NCI-H446 (cell line): ENCODE data around the gene SRPK2.
"Not testable (repeated sequence)": the region's sequence is repeated elsewhere in the genome, so short reads cannot be mapped to it uniquely, and the experiment has no call there.

Experiments
- DNase-seq, 2 experiments: peaks; one replicate each; lab custom pipeline; 2025; lab: John Stamatoyannopoulos, UW

The SRPK2 gene

DNA sequence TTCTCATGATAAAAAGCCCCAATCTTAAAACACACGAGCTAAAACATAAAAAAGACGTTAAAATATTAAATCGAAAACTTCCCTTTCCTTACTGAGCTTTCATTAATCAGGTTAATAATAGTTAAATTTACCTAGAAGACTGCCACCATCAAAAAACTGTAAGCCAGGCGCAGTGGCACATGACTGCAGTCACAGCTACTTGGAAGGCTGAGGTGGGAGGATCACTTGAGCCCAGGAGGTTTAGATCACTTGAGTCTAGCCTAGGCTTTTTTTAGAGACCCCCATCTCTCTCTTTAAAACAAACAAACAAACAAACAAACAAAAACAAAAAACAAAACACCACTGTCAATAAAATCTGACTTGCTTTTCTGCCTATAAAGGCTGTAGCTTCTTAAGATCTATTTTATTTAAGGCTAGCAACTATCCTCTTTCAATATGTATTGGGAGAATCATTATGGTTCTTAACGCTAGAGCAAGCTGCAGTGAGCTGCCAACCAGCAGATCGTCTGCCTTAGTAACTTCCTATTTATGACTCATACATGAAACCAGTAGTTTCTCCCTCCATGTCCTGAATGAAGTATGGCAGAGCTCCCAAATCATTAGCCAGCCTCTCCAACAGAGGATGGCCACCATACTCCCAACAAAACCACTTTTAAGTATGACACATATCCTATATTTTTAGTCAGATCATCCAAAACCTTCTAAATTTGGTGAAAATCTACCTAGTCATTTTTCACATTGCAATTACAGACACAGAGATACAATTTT, 163.7 kb downstream of the SRPK2 start:
- DNase-seq = peak; percentile 68 to 81

DNA sequence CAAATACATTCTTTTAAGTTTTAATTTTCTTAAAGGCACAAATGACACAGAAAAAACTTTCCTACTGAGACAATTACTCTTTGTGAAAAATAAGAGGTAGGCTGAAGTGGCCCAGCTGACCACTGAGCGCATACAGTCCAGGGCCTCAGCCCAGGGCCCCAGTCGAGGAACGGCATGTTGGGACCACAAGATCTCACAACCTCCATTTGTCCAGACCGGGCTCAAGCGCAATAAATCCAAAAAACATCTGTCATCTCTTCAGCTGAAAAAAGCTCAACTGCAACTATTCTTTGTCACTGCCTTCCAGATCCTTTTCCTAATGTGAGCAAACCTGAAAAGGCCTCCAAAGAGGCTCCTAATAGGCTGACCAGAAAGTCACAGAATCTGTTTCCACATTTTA, 165.8 kb downstream of the SRPK2 start:
- no peak for DNase-seq

DNA sequence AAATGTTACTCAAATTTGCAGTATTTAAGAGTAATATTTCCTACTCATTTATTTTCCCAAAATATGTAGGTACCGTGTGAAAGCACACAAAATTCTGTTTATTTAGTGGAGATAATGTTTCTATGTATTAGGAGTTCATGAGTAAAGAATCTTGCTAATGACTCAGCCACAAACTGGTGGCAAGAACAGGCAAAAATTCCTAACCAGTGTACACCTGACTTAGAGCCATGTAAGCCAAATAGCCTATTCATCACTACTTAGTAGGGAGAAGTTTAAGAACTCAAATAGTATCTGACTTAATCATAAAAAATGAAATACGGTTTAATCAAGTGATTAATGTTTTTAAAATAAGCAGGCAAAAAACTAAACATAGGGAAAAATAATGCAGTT, 169.0 kb downstream of the SRPK2 start:
- DNase-seq = no peak

GRCh38 chr7:105218939-105219770, 169.6 kb downstream of the SRPK2 start:
- no peak for DNase-seq

GRCh38 chr7:105218215-105218614, 170.5 kb downstream of the SRPK2 start:
- DNase-seq = no peak

DNA sequence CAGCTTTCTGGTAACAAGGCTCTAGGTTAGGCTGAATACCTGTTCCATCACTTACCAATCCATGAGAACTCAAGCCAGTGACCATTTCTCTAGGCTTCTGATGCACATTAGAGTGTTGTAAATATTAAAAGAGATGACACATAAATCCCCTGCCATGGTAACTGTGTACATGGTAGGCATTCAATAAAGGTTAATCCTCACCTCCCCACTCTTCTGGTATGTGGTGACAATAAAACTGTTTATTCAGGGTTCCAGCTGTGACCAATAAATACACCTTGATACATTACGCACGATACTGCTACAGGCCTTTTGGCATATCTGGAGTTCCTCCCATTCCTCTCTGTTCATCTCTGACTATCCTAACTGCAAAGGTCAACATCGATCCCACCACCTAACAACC, 171.9 kb downstream of the SRPK2 start:
- no peak for DNase-seq

- no peak for DNase-seq
These were observed 172.9 kb downstream of the SRPK2 start for GRCh38 chr7:105215821-105216220.

DNA sequence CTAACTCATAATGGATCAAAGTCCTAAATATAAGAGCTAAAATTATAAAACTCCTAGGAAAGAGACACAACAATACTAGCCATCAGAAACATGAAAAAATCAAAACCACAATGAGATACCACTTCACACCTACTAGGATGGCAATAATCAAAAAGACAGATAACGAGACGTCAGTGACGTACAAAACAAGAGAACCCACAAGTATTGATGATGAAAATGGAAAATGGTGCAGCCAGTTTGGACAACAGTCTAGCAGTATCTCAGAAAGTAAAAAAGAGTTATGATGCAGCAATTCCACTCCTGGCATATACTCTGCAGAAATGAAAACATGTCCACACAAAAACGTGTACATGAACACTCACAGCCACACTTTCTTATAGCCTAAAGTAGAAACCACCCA, 173.5 kb downstream of the SRPK2 start:
- DNase-seq = no peak

DNA sequence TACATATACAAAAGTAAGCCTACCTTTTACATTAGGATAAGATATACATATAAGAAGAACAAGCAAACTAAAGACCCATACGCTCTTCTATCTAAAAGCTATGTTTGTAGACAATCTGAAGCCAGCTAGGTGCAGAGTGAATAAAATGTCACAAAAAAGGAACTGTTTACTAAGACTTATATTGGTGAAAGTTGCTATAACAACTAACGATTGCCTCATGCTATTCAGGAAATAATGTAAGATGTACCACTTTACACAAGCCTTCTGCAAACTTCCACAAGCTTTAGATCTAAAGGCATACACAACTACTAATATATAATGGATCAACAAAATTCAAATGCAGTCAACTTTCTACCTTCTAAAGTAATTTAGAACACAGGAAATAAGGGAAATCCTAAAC, 175.1 kb downstream of the SRPK2 start:
- DNase-seq = no peak

GRCh38 chr7:105212212-105212611, 176.5 kb downstream of the SRPK2 start:
- DNase-seq = no peak

- no peak for DNase-seq
These were observed 178.0 kb downstream of the SRPK2 start for GRCh38 chr7:105210721-105211205.

DNA sequence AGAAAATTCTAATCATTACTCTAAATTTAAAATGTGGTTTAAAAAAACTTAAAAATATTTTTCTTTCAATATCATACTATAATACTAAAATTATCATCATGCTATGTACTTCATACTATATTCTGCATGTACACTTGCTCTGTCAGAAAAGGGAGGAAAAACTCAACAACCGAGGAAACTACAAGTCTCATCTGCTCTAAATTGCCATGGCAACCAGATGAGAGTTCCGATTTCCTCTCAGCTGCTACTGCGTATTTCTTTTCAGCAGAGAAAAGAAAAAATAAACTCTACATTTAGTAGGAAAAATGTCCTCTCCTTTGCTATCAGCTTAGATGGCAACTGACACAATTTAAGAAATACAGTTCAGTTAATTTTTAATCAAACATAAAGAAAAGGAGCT, 178.9 kb downstream of the SRPK2 start:
- no peak for DNase-seq

DNA sequence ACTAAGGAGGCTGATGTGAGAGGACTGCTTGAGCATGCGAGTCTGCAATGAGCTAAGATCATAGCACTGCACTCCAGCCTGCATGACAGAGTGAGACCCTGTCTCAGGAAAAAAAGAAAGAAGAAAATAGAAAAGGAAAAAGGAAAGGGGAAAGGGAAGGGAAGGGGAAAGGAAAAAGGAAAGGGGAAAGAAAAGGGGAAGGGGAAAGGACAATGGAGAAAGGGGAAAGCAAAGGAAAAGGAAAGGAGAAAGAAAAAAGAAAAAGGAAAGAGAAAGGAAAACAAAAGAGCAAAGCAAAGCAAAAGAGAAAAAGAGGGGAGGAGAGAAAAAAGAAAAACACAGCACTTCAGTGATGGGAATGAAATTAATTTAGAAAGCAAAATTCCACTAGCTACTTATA, 179.3 kb downstream of the SRPK2 start:
- no peak for DNase-seq

- no peak for DNase-seq
These were observed 181.7 kb downstream of the SRPK2 start for GRCh38 chr7:105206985-105207384.

- DNase-seq = no peak
These were observed 183.0 kb downstream of the SRPK2 start for GRCh38 chr7:105205592-105206237.

- no peak for DNase-seq
These were observed 183.8 kb downstream of the SRPK2 start for GRCh38 chr7:105204953-105205352.

DNA sequence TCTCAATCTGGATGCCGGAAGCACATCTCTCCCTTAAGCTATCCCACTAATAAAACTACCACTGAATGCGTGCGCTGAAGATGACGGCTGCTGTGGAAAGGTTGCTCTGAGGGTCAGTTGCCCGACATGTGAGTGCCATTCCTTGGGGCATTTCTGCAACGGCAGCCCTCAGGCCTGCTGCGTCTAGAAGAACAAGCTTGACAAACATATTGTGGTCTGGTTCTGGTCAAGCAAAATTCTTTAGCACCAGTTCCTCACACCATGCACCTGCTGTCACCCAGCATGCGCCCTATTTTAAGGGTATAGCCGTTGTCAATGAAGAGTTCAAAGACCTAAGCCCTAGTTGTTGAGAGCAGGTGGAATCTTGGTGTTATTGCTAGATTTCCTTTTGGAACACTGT, 184.2 kb downstream of the SRPK2 start:
- DNase-seq = no peak

- no peak for DNase-seq
These were observed 186.1 kb downstream of the SRPK2 start for GRCh38 chr7:105202616-105203015.

DNA sequence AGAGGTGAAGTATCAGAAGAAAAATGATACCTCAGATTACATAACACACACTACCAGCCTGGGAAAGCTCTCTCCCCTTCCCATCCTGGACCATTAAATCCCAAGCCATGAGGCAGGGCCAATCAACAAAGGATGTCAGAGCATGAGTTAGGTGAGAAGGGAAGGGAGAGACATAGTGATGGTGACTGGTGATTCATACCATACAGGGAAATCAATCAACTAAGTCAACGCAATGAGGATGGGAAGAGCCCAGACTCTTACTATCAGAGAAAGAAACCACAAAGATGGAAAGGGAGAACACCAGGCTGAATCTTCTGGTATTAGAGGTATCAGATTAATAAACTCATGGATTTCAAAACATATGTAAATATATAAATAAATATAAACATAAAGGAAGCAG, 189.3 kb downstream of the SRPK2 start:
- DNase-seq = no peak

DNA sequence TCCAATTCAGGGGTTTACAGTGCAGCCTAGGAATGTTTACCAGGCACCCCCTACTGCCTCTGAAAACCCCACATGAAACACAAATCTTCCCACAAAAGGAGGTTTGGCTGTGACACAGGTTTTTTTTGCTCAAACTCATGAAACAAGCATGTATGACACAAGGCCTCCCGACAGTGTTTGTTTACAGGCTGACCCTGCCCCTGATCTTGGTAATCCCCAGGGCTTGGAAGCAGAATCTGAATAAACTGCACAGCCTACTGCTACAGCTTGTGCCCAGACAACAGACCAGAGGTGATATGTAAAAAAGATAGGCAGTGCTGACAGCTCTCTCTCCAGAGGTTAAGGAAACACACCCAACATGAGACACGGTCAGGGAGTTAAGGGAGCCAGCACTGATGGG, 190.5 kb downstream of the SRPK2 start:
- DNase-seq = no peak

DNA sequence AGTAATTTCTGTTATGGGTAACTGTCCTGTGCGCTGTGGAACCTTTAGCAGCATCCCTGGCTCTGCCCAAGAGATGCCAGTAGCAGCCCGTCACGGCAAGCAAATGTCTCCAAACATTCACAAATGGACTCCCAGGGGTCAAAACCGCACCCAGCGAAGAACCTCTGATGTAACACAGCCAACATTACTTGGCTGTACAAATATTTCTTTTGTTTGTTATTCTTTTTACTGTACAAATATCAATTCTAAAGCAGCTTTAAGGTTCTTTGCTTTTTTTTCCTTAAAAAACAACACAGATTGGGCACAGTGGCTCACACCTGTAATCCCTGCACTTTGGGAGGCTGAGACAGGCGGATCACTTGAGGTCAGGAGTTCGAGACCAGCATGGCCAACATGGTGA, 192.2 kb downstream of the SRPK2 start:
- no peak for DNase-seq

DNA sequence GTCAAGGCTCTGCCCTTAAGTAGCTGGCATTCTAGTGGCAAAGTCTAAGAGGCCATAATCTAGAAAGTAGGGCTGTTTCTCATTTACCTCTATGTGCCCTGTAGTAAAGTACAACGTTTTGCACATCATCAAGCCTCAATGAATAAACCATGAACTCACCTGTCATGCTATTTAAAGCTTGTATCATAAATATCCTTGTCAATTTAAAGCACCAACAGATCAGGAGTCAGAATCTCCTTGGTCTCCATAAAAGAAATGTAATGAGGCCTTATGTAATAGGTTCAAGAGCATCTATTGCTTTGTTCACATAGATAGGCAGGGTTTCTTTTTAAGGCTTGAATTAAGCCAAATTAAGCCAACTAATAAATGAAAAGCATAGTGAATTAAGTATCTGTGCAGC, 192.8 kb downstream of the SRPK2 start:
- DNase-seq = no peak

- not testable (repeated sequence) for DNase-seq
These were observed 193.8 kb downstream of the SRPK2 start for GRCh38 chr7:105194959-105195358.
